AG04450 (cell line): ENCODE measurements around the gene CCT6B. TPM values are rescaled to one million over a fixed set of nuclear protein-coding genes. Genes with fewer than 3 reads are reported as not detected.

Experiments
- CTCF ChIA-PET: fragments of 300-600, 350-600 bp; formaldehyde crosslinking; extraction: SDS; loops from one replicate; lab custom pipeline; 2022; ENCODE audit warnings: antibody characterized with exemption, inconsistent platforms; lab: Charles Lee
- POLR2A ChIA-PET: fragments of 350-600 bp; formaldehyde crosslinking; extraction: SDS; loops from one replicate; lab custom pipeline; 2021; ENCODE audit warnings: antibody characterized with exemption, inconsistent platforms; lab: Yijun Ruan, JAX
- DNase-seq: peaks from one replicate; pipeline ENCODE4 v3.0.0-alpha.2; 2011; ENCODE audit warnings: low read depth, low spot score
- H3K27ac ChIP-seq: one replicate; pipeline ENCODE4 v1.5.1; 2012; ENCODE audit warnings: low read depth, low read length, control low read depth
- H3K27me3 ChIP-seq: one replicate; pipeline ENCODE4 v1.6.0; 2012; ENCODE audit warnings: low read length; ENCODE audit not compliant: control insufficient read depth, insufficient read depth
- H3K4me3 ChIP-seq: 2 replicates; pipeline ENCODE4 v1.5.1; 2011; ENCODE audit warnings: mild to moderate bottlenecking, low read depth, low read length, control low read depth
- H3K9me3 ChIP-seq: 2 replicates; pipeline ENCODE4 v1.5.1; 2012; ENCODE audit warnings: low read length; ENCODE audit not compliant: control insufficient read depth, insufficient read depth
- polyA plus RNA-seq: library from polyadenylated mRNA; depleted of rRNA; stranded (reverse); fragments of >200 nt; gene quantifications from 2 replicates; pipeline ENCODE4 v1.2.3, GENCODE V29; 2011
- TF ChIP-seq, protein P1 (sequence below): IDR thresholded peaks from 2 replicates; pipeline ENCODE4 v1.5.1; 2011; ENCODE audit warnings: low read depth, low read length, control low read depth, inconsistent platforms

Gene CCT6B
- polyA plus RNA-seq, 1 experiment, result 2.3 TPM

DNA sequence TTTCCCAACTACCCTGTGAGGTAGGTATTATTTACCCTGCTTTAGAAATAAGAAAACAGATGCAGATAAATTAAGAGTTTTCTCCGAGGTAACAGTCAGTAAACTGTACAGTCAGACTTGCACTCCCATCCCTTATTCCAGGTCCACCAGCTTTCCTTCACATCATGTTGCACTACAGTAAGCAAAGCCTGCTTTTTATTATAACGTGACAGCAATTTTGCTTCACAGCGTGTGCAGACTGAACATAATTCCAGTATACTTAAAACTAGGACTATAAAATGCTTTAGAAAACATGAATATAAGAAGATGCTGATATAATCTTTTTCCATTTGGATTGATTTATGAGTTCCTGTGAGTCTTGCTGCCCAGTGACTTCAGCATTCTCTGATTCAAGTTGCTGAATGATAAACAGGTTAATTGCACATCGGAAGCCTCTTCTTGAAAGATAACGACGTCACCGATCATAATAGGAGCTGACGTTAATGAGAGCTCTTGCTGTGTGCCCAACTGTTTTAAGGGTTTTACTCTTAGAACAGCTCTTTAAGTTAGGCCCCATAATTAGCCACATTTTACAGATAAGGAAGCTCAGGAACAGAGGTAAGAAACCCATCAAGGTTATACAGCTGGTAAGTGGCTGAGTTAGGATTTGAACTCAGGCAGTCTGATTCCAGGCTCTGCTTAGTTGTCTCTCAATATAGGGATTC, 20.4 kb upstream of the CCT6B start:
- ChIA-PET POLR2A (interaction anchor here (0.6 to 2.1 kb wide), 10 partner anchors 9 to 163 kb away, joined by 3 to 11 read pairs (median 5); partner anchors contain the start of genes CCT6B, RFFL and ZNF830), CTCF (interaction anchor here (0.7 to 2.6 kb wide), 11 partner anchors 12 to 160 kb away, joined by 3 to 9 read pairs (median 4); partner anchors contain the start of gene RAD51D)
- DNase-seq, result no peak
- Histone ChIP-seq H3K4me3 (peak overlapping the region; percentile 72), H3K27ac (peak overlapping the region; percentile 99), H3K9me3 (no peaks in the 10 kb centered on the region), H3K27me3 (no peaks in the 10 kb centered on the region)
- TF ChIP-seq, protein P1, sequence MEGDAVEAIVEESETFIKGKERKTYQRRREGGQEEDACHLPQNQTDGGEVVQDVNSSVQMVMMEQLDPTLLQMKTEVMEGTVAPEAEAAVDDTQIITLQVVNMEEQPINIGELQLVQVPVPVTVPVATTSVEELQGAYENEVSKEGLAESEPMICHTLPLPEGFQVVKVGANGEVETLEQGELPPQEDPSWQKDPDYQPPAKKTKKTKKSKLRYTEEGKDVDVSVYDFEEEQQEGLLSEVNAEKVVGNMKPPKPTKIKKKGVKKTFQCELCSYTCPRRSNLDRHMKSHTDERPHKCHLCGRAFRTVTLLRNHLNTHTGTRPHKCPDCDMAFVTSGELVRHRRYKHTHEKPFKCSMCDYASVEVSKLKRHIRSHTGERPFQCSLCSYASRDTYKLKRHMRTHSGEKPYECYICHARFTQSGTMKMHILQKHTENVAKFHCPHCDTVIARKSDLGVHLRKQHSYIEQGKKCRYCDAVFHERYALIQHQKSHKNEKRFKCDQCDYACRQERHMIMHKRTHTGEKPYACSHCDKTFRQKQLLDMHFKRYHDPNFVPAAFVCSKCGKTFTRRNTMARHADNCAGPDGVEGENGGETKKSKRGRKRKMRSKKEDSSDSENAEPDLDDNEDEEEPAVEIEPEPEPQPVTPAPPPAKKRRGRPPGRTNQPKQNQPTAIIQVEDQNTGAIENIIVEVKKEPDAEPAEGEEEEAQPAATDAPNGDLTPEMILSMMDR, result no peak

- Histone ChIP-seq H3K9me3 (no peaks in the 10 kb centered on the region), H3K27ac (peak overlapping the region; percentile 99), H3K4me3 (peak overlapping the region; percentile 72), H3K27me3 (no peaks in the 10 kb centered on the region)
- CTCF ChIA-PET, result interaction anchor here (0.6 to 2.6 kb wide), 9 partner anchors 13 to 139 kb away, joined by 3 to 9 read pairs (median 4); partner anchors contain the start of gene RAD51D
- POLR2A ChIA-PET, result interaction anchor here (0.6 to 2.1 kb wide), 13 partner anchors 10 to 609 kb away, joined by 3 to 11 read pairs (median 5); partner anchors contain the start of genes CCT6B, RFFL and ZNF830
- peak; percentile 50 for DNase-seq
- TF ChIP-seq, protein P1, result peak; percentile 46
Observed at GRCh38 chr17:34980681-34981537, 19.6 kb upstream of the CCT6B start.

DNA sequence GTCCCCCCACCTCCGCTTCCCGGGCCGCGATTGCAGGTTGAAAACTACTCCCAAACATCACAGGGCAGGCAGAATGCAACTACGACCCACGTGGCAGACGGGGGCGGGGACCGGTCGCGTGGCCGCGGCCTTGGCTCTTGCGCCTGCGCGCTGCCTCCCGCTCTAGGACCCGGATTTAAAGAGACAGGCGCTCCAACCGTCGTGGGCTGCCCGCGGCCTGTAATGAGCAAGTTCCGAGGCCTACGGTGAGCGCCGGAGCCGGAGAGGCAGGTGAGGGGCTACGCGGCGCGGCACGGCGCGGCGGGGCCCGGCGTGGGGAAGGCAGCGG, 19.1 kb upstream of the CCT6B start, which contains the start of gene LIG3:
TSS of gene LIG3 (plus strand) at position 160 of the 328 bp plus-strand sequence. CDS start 2,494 bp downstream, outside the sequence.
- ChIA-PET CTCF (interaction anchor here (0.6 to 2.6 kb wide), 5 partner anchors 17 to 109 kb away, joined by 3 to 9 read pairs (median 4); no protein-coding TSS in a partner anchor), POLR2A (interaction anchor here (0.6 to 2.1 kb wide), 11 partner anchors 11 to 609 kb away, joined by 3 to 11 read pairs (median 5); partner anchors contain the start of genes CCT6B, RFFL and ZNF830)
- peak; percentile 74 for DNase-seq
- Histone ChIP-seq H3K27me3 (no peaks in the 10 kb centered on the region), H3K9me3 (no peaks in the 10 kb centered on the region), H3K27ac (peak within 1 kb of the TSS; percentile 99), H3K4me3 (peak within 1 kb of the TSS; percentile 72)
- TF ChIP-seq, protein P1, result no peak

DNA sequence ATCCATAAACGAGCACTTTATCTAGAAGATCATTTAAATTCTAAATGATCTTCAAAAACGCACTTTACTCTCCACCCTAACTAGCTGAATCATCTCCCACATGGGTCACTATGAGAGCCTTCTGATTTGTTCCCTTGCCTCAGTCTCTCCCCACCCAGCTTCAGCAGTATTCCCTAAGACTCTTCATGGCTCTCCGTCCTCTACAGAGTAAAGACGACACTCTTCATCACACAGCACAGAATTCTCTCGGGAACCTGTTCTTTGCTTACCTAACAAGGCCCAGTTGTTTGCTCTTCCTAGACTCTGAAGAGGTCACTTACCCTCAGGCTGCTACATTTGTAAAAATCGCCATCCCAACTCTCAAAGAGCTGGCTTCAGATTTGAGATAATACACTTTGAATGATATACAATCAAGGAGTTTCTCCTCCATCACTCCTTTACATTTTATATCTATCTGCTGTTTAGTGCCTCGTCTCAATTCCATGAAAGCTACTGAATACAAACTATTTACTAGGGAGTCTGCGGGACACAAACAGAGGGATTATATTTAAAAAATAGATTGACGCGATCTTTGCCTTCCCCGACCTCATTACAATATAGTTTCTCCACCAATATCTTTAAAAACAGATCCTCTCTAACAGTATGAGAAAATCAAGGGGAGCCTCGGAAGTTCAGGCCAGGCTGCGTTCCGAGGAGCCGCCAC, 18.5 kb upstream of the CCT6B start:
- Histone ChIP-seq H3K4me3 (peak overlapping the region; percentile 72), H3K9me3 (no peaks in the 10 kb centered on the region), H3K27me3 (no peaks in the 10 kb centered on the region), H3K27ac (peak overlapping the region; percentile 73)
- DNase-seq, result no peak
- TF ChIP-seq, protein P1, result no peak
- ChIA-PET CTCF (interaction anchor here (0.8 to 2.8 kb wide), 3 partner anchors 19 to 110 kb away, joined by 3 to 8 read pairs (median 3); no protein-coding TSS in a partner anchor), POLR2A (interaction anchor here (0.9 to 2.1 kb wide), 8 partner anchors 18 to 148 kb away, joined by 3 to 9 read pairs (median 5); partner anchors contain the start of genes CCT6B, RFFL and ZNF830)
